H1 (cell line): Measurements from ENCODE around the gene RRAGB. TPM values are rescaled to one million over a fixed set of nuclear protein-coding genes. Genes with fewer than 3 reads are reported as not detected.

Source experiments
- CBX5 ChIP-seq: fragments of 300-800, 300-1000 bp; sonication (generic); IDR thresholded peaks from 2 replicates; pipeline ENCODE4 v1.7.1; 2016; ENCODE audit warnings: antibody characterized with exemption, low read length, low read depth
- JUND ChIP-seq: IDR thresholded peaks from 2 replicates; pipeline ENCODE4 v1.6.1; 2011; ENCODE audit warnings: mild to moderate bottlenecking, improper control_type of control experiment, low read length
- KDM1A ChIP-seq: fragments of 200-600, 300-600 bp; sonication (generic); IDR thresholded peaks from 2 replicates; pipeline ENCODE4 v1.7.1; 2016; ENCODE audit warnings: mild to moderate bottlenecking, low read length, borderline replicate concordance
- RAD21 ChIP-seq, 2 experiments: IDR thresholded peaks in 1 of 2; conservative IDR thresholded peaks in 1 of 2; 2 replicates each; pipeline ENCODE4 v1.6.1; 2011; ENCODE audit warnings: low read depth in 2 of 2, low read length in 2 of 2, improper control_type of control experiment in 1 of 2, inconsistent platforms in 1 of 2, mild to moderate bottlenecking in 1 of 2, moderate library complexity in 1 of 2
- SIRT6 ChIP-seq: IDR thresholded peaks from one replicate; pipeline ENCODE4 v1.7.1; 2012; ENCODE audit warnings: low read length, inconsistent platforms
- SP1 ChIP-seq: IDR thresholded peaks from 2 replicates; pipeline ENCODE4 v1.6.1; 2011; ENCODE audit warnings: low read depth, low read length
- USF2 ChIP-seq: IDR thresholded peaks from 2 replicates; pipeline ENCODE4 v1.6.1; 2011; ENCODE audit warnings: low read length, improper control_type of control experiment
- polyA plus RNA-seq, 7 experiments: library from polyadenylated mRNA; depleted of rRNA in 3 of 7; stranded (reverse) in 5 of 7; unstranded in 2 of 7; fragments of >200 nt in 5 of 7; fragments of 200-250 nt in 2 of 7; gene quantifications; 1 replicate in 5 of 7; 2 replicates in 1 of 7; 4 replicates in 1 of 7; pipeline versions ENCODE4 v1.2.1 to v1.2.3, GENCODE V29; 2011 to 2013; ENCODE audit warnings: missing spikeins in 2 of 7, mixed read lengths in 2 of 7
- total RNA-seq: library from RNA; stranded (reverse); fragmentation: NEBNext Ultra II Directional; extraction: Animal tissue kit (Norgen Biotek cat#: 25700); gene quantifications from 2 replicates; pipeline ENCODE4 v1.2.1, GENCODE V29; 2021
- TF ChIP-seq, protein P1 (sequence below): fragments of 300-600 bp; sonication (generic); IDR thresholded peaks from 2 replicates; pipeline ENCODE4 v1.7.1; 2012; ENCODE audit warnings: low read length, moderate library complexity, mild to moderate bottlenecking, inconsistent platforms; ENCODE audit not compliant: insufficient replicate concordance

The RRAGB gene
- total and polyA plus RNA-seq, 2 of the 8 experiments (the other 6 are each of a cell fraction or from before 2014, with no cell fraction given), result 5.8 to 6.8 TPM

DNA sequence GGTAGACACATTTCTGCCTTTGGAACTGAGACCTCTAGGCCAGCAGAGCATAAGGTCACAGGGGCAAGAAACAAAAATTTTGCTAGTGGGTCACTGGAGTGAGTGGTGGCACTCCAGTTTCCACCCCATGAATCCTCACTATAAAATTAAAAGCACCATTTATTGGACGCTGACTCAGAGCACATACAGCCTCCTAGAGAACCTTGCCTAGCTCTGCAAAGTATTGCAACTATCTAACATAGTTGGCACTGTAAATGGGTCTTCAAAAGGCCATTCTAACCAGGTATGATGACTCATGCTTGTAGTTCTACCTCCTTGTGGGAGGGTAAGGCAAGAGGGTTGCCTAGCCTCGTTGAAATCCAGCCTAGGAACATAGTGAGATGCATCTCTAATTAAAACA lies 25.1 kb downstream of the RRAGB start (continued):
- TF ChIP-seq, protein P1, sequence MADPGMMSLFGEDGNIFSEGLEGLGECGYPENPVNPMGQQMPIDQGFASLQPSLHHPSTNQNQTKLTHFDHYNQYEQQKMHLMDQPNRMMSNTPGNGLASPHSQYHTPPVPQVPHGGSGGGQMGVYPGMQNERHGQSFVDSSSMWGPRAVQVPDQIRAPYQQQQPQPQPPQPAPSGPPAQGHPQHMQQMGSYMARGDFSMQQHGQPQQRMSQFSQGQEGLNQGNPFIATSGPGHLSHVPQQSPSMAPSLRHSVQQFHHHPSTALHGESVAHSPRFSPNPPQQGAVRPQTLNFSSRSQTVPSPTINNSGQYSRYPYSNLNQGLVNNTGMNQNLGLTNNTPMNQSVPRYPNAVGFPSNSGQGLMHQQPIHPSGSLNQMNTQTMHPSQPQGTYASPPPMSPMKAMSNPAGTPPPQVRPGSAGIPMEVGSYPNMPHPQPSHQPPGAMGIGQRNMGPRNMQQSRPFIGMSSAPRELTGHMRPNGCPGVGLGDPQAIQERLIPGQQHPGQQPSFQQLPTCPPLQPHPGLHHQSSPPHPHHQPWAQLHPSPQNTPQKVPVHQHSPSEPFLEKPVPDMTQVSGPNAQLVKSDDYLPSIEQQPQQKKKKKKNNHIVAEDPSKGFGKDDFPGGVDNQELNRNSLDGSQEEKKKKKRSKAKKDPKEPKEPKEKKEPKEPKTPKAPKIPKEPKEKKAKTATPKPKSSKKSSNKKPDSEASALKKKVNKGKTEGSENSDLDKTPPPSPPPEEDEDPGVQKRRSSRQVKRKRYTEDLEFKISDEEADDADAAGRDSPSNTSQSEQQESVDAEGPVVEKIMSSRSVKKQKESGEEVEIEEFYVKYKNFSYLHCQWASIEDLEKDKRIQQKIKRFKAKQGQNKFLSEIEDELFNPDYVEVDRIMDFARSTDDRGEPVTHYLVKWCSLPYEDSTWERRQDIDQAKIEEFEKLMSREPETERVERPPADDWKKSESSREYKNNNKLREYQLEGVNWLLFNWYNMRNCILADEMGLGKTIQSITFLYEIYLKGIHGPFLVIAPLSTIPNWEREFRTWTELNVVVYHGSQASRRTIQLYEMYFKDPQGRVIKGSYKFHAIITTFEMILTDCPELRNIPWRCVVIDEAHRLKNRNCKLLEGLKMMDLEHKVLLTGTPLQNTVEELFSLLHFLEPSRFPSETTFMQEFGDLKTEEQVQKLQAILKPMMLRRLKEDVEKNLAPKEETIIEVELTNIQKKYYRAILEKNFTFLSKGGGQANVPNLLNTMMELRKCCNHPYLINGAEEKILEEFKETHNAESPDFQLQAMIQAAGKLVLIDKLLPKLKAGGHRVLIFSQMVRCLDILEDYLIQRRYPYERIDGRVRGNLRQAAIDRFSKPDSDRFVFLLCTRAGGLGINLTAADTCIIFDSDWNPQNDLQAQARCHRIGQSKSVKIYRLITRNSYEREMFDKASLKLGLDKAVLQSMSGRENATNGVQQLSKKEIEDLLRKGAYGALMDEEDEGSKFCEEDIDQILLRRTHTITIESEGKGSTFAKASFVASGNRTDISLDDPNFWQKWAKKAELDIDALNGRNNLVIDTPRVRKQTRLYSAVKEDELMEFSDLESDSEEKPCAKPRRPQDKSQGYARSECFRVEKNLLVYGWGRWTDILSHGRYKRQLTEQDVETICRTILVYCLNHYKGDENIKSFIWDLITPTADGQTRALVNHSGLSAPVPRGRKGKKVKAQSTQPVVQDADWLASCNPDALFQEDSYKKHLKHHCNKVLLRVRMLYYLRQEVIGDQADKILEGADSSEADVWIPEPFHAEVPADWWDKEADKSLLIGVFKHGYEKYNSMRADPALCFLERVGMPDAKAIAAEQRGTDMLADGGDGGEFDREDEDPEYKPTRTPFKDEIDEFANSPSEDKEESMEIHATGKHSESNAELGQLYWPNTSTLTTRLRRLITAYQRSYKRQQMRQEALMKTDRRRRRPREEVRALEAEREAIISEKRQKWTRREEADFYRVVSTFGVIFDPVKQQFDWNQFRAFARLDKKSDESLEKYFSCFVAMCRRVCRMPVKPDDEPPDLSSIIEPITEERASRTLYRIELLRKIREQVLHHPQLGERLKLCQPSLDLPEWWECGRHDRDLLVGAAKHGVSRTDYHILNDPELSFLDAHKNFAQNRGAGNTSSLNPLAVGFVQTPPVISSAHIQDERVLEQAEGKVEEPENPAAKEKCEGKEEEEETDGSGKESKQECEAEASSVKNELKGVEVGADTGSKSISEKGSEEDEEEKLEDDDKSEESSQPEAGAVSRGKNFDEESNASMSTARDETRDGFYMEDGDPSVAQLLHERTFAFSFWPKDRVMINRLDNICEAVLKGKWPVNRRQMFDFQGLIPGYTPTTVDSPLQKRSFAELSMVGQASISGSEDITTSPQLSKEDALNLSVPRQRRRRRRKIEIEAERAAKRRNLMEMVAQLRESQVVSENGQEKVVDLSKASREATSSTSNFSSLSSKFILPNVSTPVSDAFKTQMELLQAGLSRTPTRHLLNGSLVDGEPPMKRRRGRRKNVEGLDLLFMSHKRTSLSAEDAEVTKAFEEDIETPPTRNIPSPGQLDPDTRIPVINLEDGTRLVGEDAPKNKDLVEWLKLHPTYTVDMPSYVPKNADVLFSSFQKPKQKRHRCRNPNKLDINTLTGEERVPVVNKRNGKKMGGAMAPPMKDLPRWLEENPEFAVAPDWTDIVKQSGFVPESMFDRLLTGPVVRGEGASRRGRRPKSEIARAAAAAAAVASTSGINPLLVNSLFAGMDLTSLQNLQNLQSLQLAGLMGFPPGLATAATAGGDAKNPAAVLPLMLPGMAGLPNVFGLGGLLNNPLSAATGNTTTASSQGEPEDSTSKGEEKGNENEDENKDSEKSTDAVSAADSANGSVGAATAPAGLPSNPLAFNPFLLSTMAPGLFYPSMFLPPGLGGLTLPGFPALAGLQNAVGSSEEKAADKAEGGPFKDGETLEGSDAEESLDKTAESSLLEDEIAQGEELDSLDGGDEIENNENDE, result no peak
- no peak for TF ChIP-seq SIRT6
- TF ChIP-seq RAD21 (IDR thresholded peaks at IDR 0.05 in 1 of 2, conservative IDR thresholded peaks at IDR 0.05 in 1 of 2; ENCODE audit: low read depth in 2 of 2, low read length in 2 of 2), result no peak
- no peak for TF ChIP-seq CBX5
- TF ChIP-seq SP1, result no peak
- no peak for TF ChIP-seq JUND
- no peak for TF ChIP-seq KDM1A
- TF ChIP-seq USF2, result no peak
